ENCODE results near the gene RPRML.
"Not testable (repeated sequence)": the region's sequence is repeated elsewhere in the genome, so short reads cannot be mapped to it uniquely, and the experiment has no call there.

The RPRML gene

DNA sequence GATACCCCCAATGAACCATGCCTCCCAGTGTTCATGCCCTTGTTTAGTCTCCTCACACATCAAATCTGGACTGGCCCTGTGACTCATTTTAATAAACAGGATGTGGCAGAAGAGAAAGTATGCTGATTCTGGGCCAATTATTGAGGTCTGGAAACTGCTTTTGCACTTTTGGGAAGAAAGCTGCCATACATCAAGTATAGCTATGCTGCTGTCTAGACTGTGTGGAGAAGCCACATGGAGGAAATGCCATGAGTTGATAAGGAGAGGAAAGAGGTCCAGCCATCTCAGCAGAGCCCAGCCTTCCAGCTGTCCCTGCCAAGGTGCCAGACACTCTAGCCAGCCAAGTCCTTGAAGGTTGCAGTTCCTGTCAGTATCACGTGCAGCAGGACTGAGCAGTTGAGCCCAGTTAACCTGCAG, 16.7 kb downstream of the RPRML start:
- H3K4me1 Mint-ChIP-seq, result peaks cover 3% of the 10 kb centered on the region
- peaks cover 10% of the 10 kb centered on the region for H3K9me3 Mint-ChIP-seq
- peaks cover 13% of the 10 kb centered on the region for H3K36me3 Mint-ChIP-seq
- peaks cover 3% of the 10 kb centered on the region for H3K27me3 Mint-ChIP-seq
- H3K27ac Mint-ChIP-seq, result no peak overlapping the region
- H3K4me3 Mint-ChIP-seq, result no peak overlapping the region

DNA sequence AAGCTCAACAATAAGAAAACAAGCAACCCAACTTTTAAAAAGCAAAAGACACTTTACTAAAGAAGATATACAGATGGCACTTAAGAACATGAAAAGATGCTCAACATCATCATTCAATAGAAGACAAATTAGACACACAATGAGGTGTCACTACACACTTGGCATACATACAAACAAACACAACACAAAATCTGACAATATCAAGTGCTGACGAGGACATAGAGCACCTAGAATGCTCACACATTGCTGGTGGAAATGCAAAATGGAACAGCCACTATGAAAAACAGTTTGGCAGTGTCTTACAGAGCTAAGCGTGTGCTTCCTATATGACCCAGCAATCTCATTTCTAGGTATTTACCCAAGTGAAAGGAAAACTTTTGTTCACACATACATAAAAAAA, 18.9 kb downstream of the RPRML start:
- no peak overlapping the region for H3K4me3 Mint-ChIP-seq
- H3K4me1 Mint-ChIP-seq, result peaks cover 3% of the 10 kb centered on the region
- peaks cover 10% of the 10 kb centered on the region for H3K9me3 Mint-ChIP-seq
- H3K36me3 Mint-ChIP-seq, result peaks cover 16% of the 10 kb centered on the region
- no peaks in the 10 kb centered on the region for H3K27me3 Mint-ChIP-seq
- no peak overlapping the region for H3K27ac Mint-ChIP-seq

DNA sequence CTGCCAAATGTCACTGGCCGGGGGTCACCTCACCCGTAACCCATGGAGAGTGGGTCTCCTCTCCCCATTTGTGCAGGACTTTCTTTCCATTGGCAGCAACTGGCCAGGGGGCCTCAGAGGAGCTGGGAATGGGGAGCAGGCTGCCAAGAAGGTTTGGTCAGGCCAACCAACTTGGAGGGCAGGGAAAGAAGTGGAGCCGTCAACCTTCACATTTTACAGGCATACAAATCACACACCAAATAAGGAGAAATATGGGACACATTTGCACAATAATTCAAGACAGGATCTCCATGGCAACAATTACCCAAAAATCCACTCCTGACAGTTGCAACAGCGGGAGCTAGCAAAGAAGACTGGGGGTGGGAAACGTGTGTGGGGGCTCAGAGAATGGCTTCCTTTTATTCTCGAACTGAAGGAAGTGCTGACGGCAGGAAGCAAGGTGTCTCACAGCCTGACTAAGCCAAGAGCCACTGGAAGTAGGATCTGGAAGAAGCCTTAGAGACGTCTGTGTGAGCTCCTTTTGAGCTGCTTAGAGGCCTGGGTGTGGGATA, 20.9 kb downstream of the RPRML start:
- Mint-ChIP-seq H3K4me1 (peaks cover 3% of the 10 kb centered on the region), H3K27ac (no peak overlapping the region), H3K36me3 (peaks cover 14% of the 10 kb centered on the region), H3K27me3 (no peaks in the 10 kb centered on the region), H3K4me3 (no peak overlapping the region), H3K9me3 (peaks cover 10% of the 10 kb centered on the region)

DNA sequence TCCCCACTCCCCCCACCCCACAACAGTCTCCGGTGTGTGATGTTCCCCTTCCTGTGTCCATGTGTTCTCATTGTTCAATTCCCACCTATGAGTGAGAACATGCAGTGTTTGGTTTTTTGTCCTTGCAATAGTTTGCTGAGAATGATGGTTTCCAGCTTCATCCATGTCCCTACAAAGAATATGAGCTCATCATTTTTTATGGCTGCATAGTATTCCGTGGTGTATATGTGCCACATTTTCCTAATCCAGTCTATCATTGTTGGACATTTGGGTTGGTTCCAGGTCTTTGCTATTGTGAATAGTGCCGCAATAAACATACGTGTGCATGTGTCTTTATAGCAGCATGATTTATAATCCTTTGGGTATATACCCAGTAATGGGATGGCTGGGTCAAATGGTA, 25.9 kb downstream of the RPRML start:
- not testable (repeated sequence) for H3K4me1 Mint-ChIP-seq, H3K9me3 Mint-ChIP-seq, H3K27ac Mint-ChIP-seq

DNA sequence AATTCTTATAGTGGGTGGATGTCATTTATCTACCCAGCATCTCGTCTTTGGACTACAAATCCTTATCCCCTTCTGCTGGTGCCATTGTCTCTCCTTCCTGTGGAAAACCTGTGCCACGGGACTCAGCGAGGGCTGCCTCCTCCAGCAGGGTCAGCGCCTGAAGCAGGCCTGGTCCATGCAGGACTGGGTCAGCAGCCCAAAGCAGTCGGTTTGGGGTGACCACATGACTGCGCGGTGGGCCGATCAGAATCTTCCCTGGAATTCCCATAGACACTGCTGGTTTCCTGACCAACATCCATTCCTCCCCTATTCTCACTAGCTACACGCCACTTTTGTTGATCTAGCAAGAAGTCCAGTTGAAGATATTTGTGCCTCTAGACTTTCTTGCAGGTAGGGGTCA, 26.9 kb downstream of the RPRML start:
- Mint-ChIP-seq H3K4me1 (no peaks in the 10 kb centered on the region), H3K4me3 (no peak overlapping the region), H3K27ac (no peak overlapping the region)

More for the DNA sequence above, 25.9 kb downstream of the RPRML start:
- not testable (repeated sequence) for H3K27me3 Mint-ChIP-seq, H3K4me3 Mint-ChIP-seq
- peaks cover 14% of the 10 kb centered on the region for H3K36me3 Mint-ChIP-seq

DNA sequence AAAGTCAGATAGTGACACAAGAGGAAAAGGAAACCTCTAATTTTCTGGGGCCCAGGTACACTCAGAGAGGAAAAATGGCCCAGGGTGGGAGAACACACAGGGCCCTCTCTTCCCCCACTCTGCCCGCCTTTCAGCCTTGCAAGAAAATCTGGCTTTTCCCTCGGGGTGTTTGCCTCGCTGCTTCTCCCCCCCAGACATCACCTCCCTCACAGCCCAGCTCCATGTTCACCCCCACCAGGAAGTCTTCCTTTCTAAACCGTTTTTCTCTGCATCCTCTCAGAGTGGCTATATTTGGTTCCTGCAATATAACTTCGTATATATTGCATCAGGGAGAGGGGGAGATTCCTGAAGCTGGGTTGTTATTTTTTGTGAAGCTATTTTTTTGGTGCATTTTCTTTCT, 27.3 kb downstream of the RPRML start:
- Mint-ChIP-seq H3K36me3 (peaks cover 9% of the 10 kb centered on the region), H3K4me1 (no peaks in the 10 kb centered on the region), H3K27ac (no peak overlapping the region), H3K9me3 (no peaks in the 10 kb centered on the region), H3K27me3 (no peaks in the 10 kb centered on the region), H3K4me3 (no peak overlapping the region)

More for the DNA sequence above, 26.9 kb downstream of the RPRML start:
- Mint-ChIP-seq H3K9me3 (no peaks in the 10 kb centered on the region), H3K27me3 (no peaks in the 10 kb centered on the region), H3K36me3 (peaks cover 10% of the 10 kb centered on the region)

DNA sequence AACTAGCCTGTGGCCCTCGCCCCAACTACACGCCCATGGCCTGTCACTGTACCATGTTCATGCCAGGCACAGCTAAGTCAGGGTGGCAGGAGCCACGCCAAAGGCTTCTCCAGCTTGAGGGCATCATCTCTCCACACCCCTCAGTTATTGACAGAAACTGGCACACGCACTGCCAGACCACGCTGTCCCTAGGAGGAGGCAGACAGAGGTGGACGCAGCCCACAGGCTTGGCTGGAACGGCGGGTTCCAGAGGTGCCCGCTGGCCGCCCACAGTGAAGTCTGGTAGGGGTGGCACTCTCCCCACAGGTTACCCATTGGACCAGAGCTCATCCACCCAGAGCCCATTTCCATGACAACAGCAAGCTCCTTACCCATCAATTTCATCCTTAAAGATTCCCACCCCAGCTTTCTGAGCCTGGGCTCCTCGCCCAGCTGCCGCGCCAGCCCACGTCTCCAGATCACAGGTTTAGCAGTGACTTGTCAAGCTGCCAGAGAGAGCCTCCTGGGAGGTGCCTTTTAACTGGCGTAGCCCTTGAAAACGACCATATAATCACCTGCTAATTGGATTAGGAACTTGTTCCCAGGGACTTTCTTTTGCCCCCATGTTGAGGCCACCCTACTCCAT, 27.9 kb downstream of the RPRML start:
- H3K27me3 Mint-ChIP-seq, result no peaks in the 10 kb centered on the region
- H3K9me3 Mint-ChIP-seq, result no peaks in the 10 kb centered on the region
- H3K4me1 Mint-ChIP-seq, result no peaks in the 10 kb centered on the region

DNA sequence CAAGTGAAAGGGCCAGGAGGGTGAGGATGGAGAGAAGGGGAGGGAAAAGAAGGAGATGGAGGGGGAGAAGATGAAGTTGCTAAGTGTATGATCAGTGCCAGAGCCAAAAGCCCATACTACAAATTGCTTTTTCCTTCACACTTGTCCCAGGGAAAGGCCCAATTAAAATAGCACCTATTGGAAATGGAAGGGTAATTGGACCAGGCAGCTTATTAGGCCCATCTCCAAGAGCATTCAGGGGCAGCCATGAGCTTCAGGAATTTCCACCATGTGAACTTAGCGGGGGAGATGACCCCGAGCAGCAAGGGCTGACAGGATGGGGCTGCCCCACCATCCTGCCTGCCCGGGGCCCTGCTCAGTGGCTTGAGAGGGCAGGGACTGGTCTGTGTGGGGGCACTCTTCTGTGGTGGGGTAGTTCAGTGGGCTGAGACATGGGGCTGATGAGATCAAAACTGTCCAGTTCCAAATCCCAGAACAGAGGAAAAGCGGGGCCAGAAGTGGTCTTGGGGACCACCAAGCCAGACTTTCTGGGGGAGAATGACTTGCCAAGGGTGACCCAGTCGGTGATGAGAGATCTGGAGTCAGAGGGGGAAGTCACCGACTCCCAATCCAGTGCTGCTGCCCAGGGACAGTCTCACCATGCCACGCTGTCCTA, 28.6 kb downstream of the RPRML start:
- H3K36me3 Mint-ChIP-seq, result peaks cover 4% of the 10 kb centered on the region
- no peaks in the 10 kb centered on the region for H3K9me3 Mint-ChIP-seq
- H3K27ac Mint-ChIP-seq, result no peak overlapping the region
- H3K4me3 Mint-ChIP-seq, result no peak overlapping the region
- H3K27me3 Mint-ChIP-seq, result no peaks in the 10 kb centered on the region
- peaks cover under 1% of the 10 kb centered on the region for H3K4me1 Mint-ChIP-seq

More for the DNA sequence above, 27.9 kb downstream of the RPRML start:
- H3K4me3 Mint-ChIP-seq, result no peak overlapping the region
- H3K36me3 Mint-ChIP-seq, result peaks cover 8% of the 10 kb centered on the region
- H3K27ac Mint-ChIP-seq, result no peak overlapping the region

DNA sequence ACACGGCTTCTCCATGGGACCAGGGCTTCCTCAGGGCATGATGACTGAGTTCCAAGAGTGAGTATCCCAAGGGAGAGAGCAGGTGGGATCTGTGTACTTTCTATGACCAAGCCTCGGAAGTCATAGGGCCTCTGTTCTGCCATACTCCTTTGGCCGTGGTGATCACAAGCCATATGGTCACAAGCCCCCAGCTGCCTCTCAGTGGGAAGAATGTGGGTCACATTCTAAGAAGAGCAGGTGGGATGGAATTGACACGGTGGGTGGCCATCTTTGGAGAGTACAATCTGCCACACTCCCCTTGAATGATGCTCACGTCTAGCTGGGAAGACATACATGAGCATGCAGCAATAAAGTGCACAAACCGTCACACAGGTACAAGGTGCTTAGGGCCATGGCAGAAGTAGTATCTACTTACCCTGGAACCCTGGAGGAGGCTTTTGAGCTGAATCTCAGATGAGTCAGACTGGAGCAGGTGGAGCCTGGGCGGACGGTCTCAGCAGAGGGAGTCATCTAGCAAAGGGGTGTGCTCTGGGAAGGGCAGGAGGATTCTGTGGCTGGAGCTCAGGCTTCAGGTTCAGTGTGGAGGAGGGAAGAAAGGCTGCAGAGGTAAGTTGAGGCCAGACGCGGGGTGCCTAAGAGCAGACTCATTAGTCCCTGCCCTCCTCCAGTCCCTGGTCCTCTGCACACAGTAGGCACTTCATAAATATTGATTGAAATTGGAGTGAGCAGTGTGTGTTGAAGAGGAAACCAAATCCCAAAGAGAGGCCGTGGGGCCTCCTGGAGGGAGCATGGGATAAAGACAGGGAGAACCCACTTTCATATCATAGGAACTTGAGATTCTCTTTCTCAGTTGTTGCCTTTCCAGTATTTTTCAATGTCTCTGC, 29.5 kb downstream of the RPRML start:
- H3K4me1 Mint-ChIP-seq, result peaks cover 9% of the 10 kb centered on the region
- no peak overlapping the region for H3K4me3 Mint-ChIP-seq
- H3K9me3 Mint-ChIP-seq, result no peaks in the 10 kb centered on the region
- H3K27ac Mint-ChIP-seq, result no peak overlapping the region
- no peaks in the 10 kb centered on the region for H3K27me3 Mint-ChIP-seq
- peaks cover 3% of the 10 kb centered on the region for H3K36me3 Mint-ChIP-seq

DNA sequence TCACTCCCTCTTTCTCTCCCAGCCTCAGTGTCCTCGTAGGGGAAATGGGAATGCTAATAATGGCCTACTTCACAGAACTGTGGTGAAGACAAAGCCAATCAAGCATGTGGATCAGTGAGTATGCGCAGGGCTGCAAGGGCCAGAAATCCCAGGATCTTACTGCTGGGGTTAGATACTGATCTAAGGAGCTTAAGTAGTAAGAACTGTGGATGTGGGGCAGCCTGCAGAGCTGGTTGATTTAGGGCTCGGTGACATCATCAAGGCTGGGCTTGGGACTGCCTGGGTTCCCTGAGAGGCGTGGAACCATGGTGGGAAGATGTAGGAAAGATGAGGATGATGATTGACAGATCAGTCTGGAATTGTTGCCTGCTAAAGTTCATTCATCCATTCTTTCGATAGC, 30.5 kb downstream of the RPRML start:
- Mint-ChIP-seq H3K9me3 (no peaks in the 10 kb centered on the region), H3K36me3 (peaks cover 3% of the 10 kb centered on the region), H3K4me3 (no peak overlapping the region), H3K27me3 (no peaks in the 10 kb centered on the region), H3K27ac (no peak overlapping the region), H3K4me1 (peaks cover 17% of the 10 kb centered on the region)

DNA sequence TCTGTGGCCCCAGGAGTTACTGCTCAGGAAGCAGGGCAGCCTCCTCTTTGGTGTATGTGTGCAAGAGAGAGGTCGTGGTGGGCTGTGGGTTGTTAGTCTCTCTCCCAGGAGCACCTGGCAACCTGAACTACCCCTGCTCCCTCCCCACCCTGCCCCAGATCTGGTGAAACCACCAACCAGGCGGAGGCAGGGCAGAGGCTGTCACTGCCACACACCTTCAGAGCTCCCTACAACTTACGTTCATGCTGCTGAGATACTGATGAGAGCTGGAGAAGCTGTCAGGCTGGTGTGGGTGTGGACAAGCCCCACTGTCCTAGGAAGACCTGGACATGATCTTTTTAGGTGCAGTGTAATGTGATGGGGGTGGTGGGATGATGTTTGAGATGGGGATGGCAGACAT, 31.8 kb downstream of the RPRML start:
- no peak overlapping the region for H3K27ac Mint-ChIP-seq
- H3K4me3 Mint-ChIP-seq, result no peak overlapping the region
- H3K36me3 Mint-ChIP-seq, result peaks cover 3% of the 10 kb centered on the region
- H3K4me1 Mint-ChIP-seq, result peaks cover 21% of the 10 kb centered on the region
- no peaks in the 10 kb centered on the region for H3K27me3 Mint-ChIP-seq
- no peaks in the 10 kb centered on the region for H3K9me3 Mint-ChIP-seq

DNA sequence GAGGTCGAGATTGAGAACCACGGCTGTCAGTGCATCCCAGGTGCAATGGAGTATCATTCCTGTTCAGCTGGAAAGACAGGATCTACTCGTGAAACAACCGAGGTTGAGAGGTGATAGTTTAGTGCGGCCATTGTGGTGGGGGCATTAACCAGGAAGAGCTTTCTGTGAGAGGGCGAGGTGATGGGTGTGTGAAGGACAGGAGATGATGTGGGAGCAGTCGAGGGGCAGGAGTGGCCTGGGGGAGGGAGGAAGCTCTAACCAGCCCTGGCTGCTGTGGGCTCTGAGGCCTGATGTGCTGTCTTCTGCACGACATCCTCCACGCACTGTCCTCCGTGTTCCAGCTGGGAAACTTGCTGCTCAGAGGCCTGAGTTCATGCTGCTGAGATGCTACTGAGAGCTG, 34.1 kb downstream of the RPRML start:
- H3K9me3 Mint-ChIP-seq, result no peaks in the 10 kb centered on the region
- H3K4me1 Mint-ChIP-seq, result peaks cover 21% of the 10 kb centered on the region
- H3K27me3 Mint-ChIP-seq, result no peaks in the 10 kb centered on the region
- no peak overlapping the region for H3K27ac Mint-ChIP-seq
- no peak overlapping the region for H3K4me3 Mint-ChIP-seq
- H3K36me3 Mint-ChIP-seq, result peaks cover 3% of the 10 kb centered on the region

DNA sequence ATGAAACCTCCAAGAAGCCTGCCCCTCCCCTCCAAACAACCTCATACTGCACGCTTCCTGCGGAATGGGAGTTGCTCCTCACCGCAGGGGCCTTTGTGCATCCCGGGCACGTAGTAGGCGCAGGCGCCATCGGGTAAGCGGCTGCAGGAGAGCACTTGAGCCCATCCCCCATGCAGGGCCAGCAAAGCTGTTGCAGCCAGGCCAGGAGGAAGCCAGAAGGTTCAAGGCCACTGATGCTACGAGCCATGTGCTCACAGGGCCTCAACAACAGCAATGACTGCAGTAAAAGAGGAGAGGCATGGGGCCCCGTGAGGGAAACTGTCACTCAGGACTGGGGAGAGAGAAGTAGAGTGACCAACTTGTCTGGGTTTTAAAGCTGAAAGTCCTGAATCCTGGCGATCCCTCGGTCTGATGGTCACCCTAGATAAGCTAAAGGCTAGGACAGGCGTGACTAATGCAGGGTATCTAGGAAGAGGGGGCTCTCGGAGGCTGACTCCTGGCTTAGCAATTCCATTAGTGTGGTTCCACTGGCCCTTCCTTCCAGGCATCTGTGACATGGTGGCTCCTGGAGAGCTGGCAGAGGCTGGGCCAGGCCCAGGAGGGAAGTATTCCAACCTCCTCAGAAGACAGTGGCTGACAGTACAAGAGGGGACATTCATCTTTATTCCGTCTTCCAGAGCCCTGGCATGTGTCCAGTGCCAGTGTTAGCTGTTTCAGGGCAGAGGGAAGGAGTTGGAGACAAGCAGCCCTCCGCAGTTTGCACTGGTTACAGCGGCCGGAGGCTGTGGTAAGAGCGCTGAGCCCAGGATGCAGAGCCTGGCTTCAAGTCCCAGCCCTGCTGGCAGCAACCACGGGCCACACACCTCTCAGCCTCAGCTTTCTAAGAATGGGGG, 35.3 kb downstream of the RPRML start:
- H3K27ac Mint-ChIP-seq, result no peak overlapping the region
- H3K9me3 Mint-ChIP-seq, result no peaks in the 10 kb centered on the region
- H3K4me1 Mint-ChIP-seq, result peaks cover 21% of the 10 kb centered on the region
- no peaks in the 10 kb centered on the region for H3K36me3 Mint-ChIP-seq
- H3K27me3 Mint-ChIP-seq, result no peaks in the 10 kb centered on the region
- no peak overlapping the region for H3K4me3 Mint-ChIP-seq

DNA sequence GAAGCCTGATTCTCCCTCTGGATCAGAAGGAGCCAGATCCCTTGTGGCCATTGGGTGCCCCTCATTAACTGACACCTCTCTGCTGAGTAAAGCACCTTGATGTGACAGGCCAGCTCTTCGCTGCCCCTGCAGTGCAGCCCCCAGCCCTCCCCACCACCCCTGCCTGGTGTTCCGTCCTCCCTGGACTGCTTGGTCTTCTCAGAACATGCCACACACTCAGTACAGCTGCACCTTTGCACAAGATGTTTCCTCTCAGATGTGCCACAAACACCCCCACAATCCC, 35.9 kb downstream of the RPRML start:
- Mint-ChIP-seq H3K4me1 (peaks cover 21% of the 10 kb centered on the region), H3K4me3 (no peak overlapping the region), H3K36me3 (no peaks in the 10 kb centered on the region), H3K27ac (no peak overlapping the region), H3K9me3 (no peaks in the 10 kb centered on the region), H3K27me3 (no peaks in the 10 kb centered on the region)

All from activated naive CD4-positive, alpha-beta T cell treated with anti-CD3 and anti-CD28 coated beads, Interleukin-2, amount 50 U/mL, for 24 hours (primary cell).